ENCODE measurements around the gene GRIK2. TPM values are rescaled to one million over a fixed set of nuclear protein-coding genes. Genes with fewer than 3 reads are reported as not detected.

GRIK2 gene
- polyA plus RNA-seq, 12 donors, result 0.79 to 4.1 (median 1.9) TPM; not detected in 2

DNA sequence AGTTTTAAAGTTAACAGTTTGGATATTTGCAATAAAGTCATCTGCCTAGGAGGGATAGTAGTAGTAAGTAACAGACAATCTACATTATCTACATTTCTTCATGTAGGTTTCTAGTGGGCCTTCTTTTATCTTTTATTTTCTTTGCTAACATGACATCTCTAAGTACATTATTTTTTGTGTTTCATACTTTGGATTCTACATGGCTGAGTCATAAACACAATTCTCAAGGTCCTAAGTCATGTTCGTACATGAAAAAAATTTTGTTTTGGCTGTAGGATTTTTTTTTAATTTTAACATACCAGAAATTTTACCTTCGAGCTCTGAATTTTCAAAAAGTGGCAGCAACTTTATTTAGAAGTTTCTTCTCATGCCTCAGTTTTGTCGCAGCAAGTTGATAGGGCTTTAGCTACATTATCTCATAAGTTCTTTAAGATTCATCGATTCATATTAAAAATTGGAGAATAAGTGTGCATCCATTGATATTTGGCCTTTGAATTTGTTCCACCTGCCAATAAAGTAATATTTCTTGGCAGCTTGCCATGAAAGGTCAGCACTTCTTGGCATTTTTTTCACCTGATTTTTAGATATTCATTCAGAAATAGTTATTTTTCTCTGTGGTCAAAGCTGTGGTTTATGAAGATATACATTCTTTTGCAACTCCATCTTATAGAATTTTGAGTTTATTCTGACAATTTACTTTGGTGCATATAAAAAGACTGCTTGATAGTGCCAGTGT is 146.2 kb downstream of the GRIK2 start:
- DNase-seq, result no peak

DNA sequence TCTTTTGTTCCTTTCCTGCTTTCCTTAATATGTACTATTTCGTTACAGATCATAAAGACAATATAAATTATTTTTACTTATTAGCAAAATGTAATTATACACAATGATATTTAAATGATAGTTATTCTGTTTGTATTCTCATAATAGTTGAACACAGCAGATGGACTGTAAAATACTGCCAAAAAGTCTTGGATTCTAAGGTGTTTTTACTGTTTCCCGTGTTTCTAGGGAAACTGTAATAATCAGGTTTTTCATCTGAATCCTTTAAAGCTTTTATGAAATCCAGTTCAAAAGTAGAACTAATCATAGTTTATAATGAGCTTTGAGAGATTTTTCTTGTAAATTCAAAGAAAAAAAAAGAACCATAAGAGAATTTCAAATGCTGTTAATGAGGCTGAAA is 148.4 kb downstream of the GRIK2 start:
- DNase-seq, result no peak

DNA sequence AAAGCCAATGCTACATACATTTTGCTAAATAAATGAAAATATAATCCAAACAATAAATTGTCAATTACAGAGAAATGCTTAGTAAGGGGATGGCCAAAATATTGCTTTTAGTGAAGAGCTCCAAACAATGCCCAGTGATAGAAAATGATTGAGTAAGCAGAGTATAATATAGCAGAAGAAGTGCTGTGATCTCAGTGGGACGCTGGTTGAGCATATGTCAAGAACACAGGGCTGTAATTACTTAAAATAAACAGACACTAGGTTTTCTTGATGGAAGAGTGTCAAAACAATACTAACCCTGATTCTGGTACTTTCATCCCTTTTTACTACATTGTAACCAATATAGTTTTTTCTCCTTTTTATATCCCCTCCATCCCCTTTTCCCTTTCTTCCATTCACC is 150.3 kb downstream of the GRIK2 start:
- DNase-seq, result no peak

DNA sequence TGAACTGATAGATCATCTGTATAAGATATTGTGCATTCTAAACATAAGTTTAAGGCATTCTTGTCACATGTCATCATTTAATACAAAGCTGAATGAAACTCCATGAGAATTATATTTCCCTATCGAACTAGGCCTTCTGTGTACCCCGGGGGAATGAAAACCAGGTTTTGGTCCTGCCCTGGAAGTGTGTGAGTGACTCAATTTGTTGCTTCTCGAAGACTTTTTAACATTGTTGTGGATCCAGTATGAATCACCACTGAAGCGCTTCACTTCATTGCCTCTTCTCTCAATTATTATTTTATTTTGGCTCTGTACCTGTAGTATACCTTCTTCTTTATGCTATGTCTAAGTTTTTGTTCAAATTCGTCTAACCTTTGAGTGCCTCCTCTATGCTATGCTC is 150.8 kb downstream of the GRIK2 start:
- no peak for DNase-seq

DNA sequence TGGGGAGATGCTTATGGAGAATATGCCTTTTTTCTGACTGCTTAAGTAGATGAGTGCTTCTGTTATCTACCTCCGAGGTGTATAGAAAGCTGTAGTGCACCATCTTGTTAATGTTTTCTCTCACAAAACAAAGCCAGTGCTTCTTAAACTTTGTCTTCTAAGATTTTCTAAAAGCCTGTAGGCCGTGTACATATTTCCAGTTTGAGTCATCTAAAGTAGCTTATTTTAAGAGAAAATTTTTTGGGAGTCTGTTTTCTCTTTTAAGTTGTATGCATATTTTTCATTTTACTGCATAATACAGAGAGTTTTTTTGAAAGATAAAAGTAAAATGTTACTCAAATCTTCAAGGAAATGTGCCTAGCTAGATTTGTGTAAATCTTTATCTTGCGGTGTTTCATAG is 151.7 kb downstream of the GRIK2 start:
- DNase-seq, result no peak

DNA sequence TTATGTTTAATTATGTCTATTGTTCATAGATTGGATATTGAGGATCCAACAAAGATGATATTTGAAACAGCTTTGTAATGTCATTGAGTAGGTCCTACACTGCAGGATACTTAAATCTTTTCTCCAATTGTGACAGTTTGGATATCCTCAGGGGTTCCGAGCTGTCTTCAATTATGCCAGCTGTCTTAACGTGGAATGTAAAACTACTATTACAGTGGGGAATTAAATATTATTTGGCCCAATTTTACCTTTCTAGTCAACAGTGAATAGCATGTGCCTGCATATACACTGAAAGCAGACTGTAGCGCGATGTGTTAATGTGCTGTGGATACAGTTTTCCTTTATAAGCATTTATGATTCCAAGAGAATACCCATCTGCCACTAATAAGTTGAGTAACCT is 156.9 kb downstream of the GRIK2 start:
- DNase-seq, result no peak

DNA sequence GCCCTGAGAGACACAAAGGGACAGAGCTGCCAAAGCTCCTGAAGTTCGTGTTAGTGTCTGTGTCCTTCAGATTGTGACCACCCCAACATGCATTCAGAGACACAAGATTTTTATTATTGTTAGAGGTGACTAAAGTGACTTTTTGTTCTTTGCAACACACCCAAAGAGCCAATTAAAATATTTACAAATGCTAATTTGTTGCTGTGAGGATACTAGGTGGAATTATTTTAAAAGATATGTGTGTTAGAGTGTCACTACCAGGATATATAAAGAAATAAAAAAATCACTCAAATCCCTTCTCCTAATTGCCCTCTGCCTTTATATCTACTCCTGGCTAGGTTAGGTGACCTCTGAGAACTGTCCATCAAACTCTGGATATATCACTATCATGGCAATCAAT is 160.7 kb downstream of the GRIK2 start:
- DNase-seq, result no peak

DNA sequence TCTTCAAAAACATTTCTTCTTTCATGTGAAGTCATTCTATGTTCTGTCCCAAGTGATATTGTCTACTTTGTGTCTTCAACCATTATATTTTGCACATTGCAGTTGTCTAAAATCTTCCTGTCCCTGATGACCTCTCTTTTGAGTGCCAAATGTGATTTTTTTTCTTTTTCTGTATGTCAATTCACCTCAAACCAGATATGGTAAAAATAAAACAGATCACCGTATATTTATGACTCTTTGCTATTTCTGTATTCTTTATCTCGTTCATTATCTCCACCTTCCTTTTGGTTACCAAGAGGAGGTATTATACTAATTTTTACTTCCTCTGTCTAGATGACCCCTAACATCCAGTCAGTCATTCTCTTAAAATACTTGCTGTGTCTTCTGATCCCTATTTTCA is 165.2 kb downstream of the GRIK2 start:
- DNase-seq, result no peak

DNA sequence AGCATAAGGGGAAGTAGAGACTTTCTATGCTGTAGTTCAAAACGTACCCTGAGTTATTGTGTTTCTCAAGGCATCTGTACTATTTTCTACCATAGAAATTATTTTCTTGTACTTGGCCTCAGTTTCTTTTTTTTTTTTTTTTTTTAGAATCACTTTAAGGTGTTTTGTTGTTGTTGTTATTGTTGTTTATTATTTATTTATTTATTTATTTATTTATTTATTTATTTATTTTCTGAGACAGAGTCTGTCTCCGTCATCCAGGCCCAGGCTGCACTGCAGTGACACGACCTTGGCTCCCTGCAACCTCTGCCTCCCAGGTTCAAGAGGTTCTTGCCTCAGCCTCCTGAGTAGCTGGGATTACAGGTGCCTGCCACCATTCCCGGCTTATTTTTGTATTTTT is 179.1 kb downstream of the GRIK2 start:
- DNase-seq, result no peak

DNA sequence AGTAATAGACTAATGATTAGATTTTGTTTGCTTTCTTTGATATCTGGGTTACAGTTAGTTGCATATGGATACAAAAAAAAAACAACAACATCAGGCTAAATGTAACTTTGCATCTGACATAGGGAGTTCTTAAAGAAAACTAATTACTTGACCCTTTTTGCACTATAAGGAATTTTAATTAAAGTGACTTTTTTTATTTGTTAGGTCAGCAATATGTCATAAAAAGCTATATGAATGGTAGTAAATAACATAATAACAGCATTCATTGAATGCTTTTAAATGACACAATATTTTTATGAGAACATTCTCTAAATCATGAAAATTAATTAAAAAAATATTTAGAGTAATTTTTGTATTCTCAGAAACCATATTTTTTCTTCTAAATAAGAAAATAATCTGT is 183.6 kb downstream of the GRIK2 start:
- DNase-seq, result no peak

DNA sequence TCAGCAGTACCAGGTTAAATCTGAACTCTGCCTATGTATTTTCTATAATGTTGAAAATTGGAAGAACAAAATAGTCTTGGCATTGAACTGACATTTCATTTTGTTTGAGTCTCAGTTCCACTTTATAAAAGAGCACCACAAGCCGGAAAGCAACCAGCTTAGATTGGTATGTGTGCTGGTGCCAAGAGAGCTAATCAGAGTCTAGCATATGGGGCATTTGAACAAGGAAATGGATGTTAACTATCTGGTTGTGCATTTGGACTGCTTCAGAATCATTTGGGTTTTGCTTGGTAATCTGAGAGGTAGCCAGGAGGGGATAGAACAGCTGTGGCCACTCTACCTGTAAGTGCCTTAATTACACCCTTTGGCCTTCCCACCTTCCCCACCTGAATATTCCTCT is 184.8 kb downstream of the GRIK2 start:
- DNase-seq, result no peak

DNA sequence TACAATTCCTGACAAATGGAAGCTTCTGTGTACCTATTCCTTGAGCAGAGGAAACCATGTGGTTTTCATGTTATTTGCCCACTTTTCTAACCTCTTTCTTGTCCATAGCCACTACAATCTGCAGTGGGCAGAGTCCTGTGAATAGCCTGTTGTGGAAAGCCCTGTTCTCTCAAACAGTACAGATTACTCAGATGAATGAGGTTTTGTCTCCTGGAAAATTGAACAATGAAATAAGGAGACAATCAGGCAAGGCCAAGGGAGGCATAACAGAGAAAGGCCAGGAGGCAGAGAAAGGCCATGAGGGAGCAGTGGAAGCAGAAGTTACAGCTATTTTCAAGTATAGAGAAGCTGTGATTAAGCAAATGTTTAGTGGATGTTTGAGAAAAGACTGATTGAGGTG is 189.3 kb downstream of the GRIK2 start:
- DNase-seq, result no peak

DNA sequence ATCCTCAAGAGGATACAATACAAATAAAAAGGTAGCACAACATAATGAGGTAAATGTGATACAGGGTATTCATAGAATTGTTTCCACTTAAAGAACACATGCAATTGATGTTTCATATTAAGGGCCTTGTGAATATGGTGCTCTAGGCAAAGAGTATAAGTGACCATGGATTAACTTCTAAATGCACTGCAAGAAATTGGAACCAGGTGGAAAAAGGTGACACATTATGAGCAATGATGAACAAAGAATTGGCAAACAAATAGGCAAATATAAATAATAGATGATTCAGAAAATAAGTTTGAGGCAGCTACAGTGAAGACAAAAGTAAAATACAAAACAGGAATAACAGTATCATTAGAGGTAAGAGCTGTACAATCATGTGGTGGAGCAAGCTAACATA is 192.0 kb downstream of the GRIK2 start:
- no peak for DNase-seq

DNA sequence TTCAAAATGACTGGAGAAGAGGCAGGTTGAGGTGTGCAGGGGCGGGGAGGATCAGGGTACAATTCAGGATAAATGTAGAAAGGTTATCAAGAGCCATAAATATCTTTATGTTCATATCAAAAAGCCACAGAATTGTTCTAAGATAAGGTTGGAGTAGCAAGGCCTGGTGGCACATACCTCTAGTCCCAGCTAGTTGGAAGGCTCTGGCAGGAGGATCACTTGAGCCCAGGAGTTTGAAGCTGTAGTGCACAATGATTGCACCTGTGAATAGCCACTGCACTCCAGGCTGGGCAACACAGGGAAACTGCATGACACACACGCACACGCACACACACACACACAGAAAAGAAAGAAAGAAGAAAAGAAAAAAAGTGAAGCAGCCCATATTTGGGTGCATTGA is 194.8 kb downstream of the GRIK2 start:
- DNase-seq, result no peak

DNA sequence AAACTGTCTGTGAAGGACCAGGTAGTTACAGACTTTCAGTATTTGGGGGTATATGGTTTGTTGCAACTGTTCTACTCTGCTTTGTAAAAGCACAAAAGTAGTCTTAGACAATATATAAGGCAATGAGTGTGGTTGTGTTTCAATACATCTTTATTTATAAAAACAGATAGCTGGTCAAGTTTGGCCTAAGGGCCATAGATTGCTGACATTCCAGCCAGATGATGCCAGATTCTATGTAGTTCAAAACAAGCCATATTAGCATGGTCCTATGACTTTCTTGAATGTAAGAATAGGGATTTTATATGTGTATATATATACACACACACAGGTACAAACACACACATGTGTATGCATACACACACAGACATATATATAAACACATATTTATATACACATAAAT is 201.8 kb downstream of the GRIK2 start:
- DNase-seq, result no peak

DNA sequence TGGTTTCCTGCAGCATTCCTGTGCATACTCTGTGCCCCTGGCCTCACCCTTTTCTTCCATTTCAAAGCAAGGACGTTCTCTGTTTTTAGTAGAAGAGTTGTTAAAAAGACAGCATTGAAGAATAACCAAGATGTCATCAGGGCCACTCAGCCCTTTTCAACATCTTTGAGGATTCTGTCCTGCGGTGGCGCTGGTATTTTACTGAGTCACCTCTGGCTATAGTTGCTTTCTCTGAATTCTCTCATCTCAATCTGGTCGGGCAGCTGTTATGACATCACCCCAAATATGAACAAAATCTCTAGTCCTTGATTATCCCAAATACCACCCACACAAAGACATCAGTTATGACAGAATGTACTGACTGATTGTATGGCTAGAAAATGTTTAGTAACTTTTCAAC is 204.2 kb downstream of the GRIK2 start:
- DNase-seq, result no peak

DNA sequence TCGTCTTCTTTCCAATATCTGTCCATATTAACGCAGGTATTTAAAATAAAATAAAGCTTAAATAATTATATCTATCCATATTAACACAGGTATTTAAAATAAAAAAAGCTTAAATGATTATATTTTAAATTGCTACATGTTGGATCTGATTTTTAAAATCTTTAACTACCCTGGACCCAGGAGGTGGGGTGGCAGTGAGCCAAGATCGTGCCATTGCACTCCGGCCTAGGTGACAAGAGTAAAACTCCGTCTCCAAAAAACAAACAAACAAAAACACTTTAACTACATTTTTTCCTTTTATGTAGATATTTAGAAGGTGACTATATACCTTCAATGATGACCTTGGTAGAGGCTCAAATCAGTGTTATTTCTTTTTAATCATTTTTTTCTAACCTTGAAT is 211.9 kb downstream of the GRIK2 start:
- no peak for DNase-seq

DNA sequence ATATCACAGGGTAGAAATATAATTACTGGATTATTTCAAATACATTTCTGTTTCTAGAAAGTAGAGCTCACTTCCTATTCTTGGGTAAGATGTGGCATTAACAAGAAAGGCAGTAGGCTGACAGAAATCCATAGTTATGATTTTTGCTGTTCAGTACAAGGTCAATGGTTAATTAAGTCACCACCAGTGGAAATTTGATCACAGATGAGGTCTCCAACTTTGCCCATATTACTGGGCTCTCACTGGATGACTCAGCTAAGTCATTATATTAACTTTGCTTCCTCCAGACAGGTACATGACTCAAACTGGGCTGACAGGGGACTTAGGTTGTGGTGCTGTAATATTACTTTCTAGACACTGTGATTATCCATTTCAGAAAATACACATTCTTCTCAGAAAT is 212.4 kb downstream of the GRIK2 start:
- no peak for DNase-seq

DNA sequence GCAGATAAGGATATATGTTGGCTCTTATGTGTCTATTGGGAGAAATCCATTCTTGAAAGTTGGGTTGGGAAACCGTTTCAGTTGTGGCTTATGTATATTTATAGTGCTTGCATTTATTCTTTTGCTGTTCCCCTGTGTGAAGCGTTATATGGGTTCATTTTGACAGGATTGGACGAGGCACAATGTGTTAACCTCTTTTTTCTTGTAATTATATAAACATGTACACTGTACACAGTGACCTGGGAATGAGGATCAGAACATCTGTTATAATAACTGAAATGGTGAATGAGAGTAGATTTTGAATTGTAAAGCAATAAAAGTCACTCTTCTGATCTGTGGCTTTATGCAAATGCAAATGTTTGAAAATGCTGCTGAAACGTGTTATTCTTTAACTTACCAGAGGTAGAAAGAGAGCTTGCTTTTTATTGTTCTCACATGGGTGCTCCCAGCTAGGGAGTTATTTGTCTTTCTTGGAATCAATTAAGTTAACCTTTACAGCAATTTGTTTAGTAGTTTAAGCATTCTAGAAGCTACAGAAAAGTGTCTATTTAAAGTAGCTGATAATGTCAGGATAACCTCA is 213.7 kb downstream of the GRIK2 start:
- DNase-seq, result no peak

DNA sequence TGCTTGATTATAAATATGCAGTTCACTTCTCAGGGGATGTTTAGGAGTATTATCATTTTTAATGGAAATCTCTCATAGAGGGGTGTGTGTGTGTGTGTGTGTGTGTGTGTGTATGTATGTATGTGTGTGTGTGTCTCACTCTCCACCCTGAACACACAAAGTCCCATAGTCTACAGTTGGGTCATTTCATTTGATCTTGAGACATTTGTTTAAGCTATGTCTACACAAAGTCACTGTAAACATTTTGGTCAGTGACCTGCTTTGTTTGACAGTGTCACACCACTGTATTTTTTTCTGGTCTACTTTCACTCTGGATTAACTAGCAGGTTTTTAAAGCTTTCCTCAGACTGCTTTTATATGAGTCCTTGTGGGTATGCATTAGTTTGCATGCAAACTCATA is 215.2 kb downstream of the GRIK2 start:
- no peak for DNase-seq

DNA sequence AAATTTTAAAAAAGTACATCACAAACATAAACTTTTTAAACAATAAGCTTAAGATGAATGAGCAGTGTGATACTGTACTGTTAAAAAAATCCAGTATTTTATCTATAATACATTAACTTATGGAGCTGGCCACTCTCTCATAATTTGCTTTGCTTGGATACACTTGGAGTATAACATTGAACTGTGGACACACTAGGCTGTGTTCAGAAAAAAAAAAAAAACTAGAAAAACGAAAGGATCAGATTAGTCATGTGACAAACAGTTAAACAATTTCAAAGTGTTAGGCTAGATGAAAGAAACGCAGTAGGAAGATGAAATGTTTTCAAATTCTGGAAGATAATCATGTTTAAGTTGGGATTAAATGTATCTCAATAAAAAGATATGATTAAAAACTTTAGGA is 220.0 kb downstream of the GRIK2 start:
- no peak for DNase-seq

DNA sequence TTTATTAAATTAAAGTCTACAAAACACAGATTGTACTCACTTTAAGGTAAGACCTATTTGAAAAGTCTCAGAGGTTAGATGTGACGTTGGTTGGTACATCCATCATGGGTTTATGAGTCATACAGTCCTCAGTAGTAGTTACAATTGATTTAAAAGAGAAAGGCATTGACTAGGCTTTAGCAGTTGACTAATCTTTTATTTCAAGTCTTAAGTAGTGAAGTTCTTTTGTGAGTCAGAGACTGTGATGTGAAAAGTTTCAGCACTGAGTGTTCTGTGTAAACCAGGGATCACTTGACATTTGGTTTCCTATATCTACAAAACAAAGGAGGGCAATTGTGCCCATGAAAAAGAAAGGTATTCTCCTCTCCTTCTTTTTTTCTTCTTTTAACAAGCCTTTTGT is 221.3 kb downstream of the GRIK2 start:
- DNase-seq, result no peak

DNA sequence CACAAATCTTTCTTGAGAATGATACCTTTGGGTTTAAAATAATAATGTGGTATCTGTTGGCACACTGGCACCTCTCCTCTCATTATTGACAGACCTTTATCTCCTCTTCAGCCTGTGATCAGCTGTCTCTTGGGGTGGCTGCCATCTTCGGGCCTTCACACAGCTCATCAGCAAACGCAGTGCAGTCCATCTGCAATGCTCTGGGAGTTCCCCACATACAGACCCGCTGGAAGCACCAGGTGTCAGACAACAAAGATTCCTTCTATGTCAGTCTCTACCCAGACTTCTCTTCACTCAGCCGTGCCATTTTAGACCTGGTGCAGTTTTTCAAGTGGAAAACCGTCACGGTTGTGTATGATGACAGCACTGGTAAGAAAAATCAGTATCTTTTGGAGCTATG is 232.8 kb downstream of the GRIK2 start:
- DNase-seq, result no peak

DNA sequence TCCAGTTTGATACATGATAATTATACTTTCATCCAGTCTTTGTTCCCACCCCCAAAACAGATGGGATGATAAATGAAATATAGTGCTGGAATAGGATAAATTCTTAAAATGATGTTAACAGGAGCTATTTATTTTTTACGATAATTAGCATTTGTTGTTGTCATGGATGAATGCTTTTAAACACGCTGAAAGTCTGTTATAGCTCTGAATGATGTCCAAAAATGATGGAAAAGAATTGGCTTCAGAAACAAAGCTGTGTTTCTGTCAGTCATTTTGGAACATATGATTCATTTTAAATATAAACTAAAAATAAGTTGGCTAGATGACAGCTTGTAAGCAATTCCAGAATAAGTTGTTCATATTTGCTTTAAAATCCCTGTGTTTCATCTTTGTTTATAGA is 237.4 kb downstream of the GRIK2 start:
- DNase-seq, result no peak

Measured in muscle of arm (tissue), 12 donors.